ENCODE measurements around the gene EVI5L. TPM values are rescaled to one million over a fixed set of nuclear protein-coding genes. Genes with fewer than 3 reads are reported as not detected.

Gene EVI5L
- polyA plus RNA-seq, 1 donor from 2014 or later = 50.6 TPM

DNA sequence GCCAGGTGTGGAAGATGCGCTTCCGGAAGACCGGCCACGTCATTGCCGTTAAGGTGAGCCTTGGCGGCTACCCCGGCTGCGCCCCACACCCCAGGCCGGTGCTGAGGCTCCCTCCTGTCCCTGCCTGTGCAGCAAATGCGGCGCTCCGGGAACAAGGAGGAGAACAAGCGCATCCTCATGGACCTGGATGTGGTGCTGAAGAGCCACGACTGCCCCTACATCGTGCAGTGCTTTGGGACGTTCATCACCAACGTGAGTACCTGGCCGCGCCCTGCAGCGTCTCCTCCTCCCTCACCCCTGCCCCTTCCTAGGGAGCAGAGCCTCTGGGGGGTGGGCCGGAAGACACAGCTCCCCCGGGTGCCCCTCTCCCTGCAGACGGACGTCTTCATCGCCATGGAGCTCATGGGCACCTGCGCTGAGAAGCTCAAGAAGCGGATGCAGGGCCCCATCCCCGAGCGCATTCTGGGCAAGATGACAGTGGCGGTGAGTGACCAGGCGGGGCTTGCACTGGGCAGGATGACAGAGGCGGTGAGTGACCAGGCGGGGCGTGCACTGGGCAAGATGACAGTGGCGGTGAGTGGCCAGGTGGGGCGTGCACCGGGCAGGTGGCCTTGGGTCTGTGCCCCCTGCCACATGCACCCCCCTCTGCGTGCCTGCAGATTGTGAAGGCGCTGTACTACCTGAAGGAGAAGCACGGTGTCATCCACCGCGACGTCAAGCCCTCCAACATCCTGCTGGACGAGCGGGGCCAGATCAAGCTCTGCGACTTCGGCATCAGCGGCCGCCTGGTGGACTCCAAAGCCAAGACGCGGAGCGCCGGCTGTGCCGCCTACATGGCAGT, 80.5 kb downstream of the EVI5L start:
- Histone ChIP-seq H3F3A (ENCODE audit: insufficient read depth, low read length, poor library complexity, severe bottlenecking) (no peaks in the 10 kb centered on the region), H3K4me2 (ENCODE audit: low read length) (no peak overlapping the region), H2AFZ (ENCODE audit: low read depth, low read length) (no peak overlapping the region), H3K27me3 (ENCODE audit: insufficient read depth, low read depth, low read length) (peaks cover 16% of the 10 kb centered on the region), H3K4me3 (ENCODE audit: low read length) (no peak overlapping the region), H3K9me2 (ENCODE audit: insufficient read depth, low read length) (no peaks in the 10 kb centered on the region), H3K79me2 (replicated peaks; ENCODE audit: insufficient read depth, low read length) (peaks cover 7% of the 10 kb centered on the region), H3K9me3 (ENCODE audit: low read length) (no peaks in the 10 kb centered on the region), H3K27ac (ENCODE audit: low read length) (no peak overlapping the region), H3K9ac (ENCODE audit: low read length) (no peak overlapping the region), H4K20me1 (ENCODE audit: insufficient read depth) (no peaks in the 10 kb centered on the region), H3K36me3 (ENCODE audit: insufficient read depth, low read length) (no peaks in the 10 kb centered on the region)
- TF ChIP-seq, protein P1, sequence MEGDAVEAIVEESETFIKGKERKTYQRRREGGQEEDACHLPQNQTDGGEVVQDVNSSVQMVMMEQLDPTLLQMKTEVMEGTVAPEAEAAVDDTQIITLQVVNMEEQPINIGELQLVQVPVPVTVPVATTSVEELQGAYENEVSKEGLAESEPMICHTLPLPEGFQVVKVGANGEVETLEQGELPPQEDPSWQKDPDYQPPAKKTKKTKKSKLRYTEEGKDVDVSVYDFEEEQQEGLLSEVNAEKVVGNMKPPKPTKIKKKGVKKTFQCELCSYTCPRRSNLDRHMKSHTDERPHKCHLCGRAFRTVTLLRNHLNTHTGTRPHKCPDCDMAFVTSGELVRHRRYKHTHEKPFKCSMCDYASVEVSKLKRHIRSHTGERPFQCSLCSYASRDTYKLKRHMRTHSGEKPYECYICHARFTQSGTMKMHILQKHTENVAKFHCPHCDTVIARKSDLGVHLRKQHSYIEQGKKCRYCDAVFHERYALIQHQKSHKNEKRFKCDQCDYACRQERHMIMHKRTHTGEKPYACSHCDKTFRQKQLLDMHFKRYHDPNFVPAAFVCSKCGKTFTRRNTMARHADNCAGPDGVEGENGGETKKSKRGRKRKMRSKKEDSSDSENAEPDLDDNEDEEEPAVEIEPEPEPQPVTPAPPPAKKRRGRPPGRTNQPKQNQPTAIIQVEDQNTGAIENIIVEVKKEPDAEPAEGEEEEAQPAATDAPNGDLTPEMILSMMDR (IDR thresholded peaks at IDR 0.05; ENCODE audit: poor library complexity, severe bottlenecking) = no peak
- TF ChIP-seq EZH2 (IDR thresholded peaks at IDR 0.05; ENCODE audit: borderline replicate concordance, insufficient read depth, low read length, poor library complexity, severe bottlenecking) = no peak
- no peak for TF ChIP-seq TAF1 (IDR thresholded peaks at IDR 0.05; ENCODE audit: low read depth)
- TF ChIP-seq EP300 (conservative IDR thresholded peaks at IDR 0.05; ENCODE audit: poor library complexity, severe bottlenecking) = no peak
- TF ChIP-seq, protein P2, sequence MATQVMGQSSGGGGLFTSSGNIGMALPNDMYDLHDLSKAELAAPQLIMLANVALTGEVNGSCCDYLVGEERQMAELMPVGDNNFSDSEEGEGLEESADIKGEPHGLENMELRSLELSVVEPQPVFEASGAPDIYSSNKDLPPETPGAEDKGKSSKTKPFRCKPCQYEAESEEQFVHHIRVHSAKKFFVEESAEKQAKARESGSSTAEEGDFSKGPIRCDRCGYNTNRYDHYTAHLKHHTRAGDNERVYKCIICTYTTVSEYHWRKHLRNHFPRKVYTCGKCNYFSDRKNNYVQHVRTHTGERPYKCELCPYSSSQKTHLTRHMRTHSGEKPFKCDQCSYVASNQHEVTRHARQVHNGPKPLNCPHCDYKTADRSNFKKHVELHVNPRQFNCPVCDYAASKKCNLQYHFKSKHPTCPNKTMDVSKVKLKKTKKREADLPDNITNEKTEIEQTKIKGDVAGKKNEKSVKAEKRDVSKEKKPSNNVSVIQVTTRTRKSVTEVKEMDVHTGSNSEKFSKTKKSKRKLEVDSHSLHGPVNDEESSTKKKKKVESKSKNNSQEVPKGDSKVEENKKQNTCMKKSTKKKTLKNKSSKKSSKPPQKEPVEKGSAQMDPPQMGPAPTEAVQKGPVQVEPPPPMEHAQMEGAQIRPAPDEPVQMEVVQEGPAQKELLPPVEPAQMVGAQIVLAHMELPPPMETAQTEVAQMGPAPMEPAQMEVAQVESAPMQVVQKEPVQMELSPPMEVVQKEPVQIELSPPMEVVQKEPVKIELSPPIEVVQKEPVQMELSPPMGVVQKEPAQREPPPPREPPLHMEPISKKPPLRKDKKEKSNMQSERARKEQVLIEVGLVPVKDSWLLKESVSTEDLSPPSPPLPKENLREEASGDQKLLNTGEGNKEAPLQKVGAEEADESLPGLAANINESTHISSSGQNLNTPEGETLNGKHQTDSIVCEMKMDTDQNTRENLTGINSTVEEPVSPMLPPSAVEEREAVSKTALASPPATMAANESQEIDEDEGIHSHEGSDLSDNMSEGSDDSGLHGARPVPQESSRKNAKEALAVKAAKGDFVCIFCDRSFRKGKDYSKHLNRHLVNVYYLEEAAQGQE (IDR thresholded peaks at IDR 0.05; ENCODE audit: borderline replicate concordance) = no peak

DNA sequence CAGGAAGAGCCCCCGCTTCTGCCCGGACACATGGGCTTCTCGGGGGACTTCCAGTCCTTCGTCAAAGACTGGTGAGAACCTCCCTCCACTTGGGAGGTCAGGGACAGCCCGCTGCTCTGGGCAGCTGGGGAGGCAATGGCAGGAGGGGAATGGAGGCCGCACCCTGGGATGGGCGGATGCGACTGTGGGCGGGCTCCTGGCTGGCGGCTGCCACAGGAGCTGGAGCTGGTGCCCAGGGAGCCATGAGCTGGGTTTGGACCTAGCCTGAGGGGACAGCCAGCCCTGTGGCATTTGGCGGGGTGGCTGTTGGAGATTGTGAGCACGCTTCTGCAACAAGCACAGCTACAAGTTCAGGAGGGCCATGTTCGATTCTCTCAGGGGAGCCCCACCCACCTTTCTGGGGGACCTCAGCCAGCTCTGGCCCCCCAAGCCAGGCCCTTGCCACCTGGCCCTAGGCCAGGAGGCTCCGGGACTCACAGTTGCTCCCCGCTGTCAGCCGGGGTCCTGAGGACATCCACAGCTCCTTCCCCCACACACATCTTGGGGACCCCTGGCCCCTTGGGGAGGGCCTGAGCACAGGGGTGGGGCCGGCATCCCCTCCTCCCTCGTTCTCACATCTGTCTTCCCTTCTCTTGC, 81.6 kb downstream of the EVI5L start:
- Histone ChIP-seq H3K9ac (ENCODE audit: low read length) (no peak overlapping the region), H4K20me1 (ENCODE audit: insufficient read depth) (no peaks in the 10 kb centered on the region), H2AFZ (ENCODE audit: low read depth, low read length) (no peak overlapping the region), H3F3A (ENCODE audit: insufficient read depth, low read length, poor library complexity, severe bottlenecking) (no peaks in the 10 kb centered on the region), H3K9me2 (ENCODE audit: insufficient read depth, low read length) (no peaks in the 10 kb centered on the region), H3K27me3 (ENCODE audit: insufficient read depth, low read depth, low read length) (peaks cover 27% of the 10 kb centered on the region), H3K4me3 (ENCODE audit: low read length) (no peak overlapping the region), H3K27ac (ENCODE audit: low read length) (no peak overlapping the region), H3K9me3 (ENCODE audit: low read length) (no peaks in the 10 kb centered on the region), H3K4me2 (ENCODE audit: low read length) (no peak overlapping the region), H3K79me2 (replicated peaks; ENCODE audit: insufficient read depth, low read length) (no peaks in the 10 kb centered on the region), H3K36me3 (ENCODE audit: insufficient read depth, low read length) (no peaks in the 10 kb centered on the region)
- TF ChIP-seq TAF1 (IDR thresholded peaks at IDR 0.05; ENCODE audit: low read depth) = no peak
- TF ChIP-seq SMC3 (conservative IDR thresholded peaks at IDR 0.05; ENCODE audit: poor library complexity) = no peak
- no peak for TF ChIP-seq RAD21 (conservative IDR thresholded peaks at IDR 0.05)
- TF ChIP-seq EZH2 (IDR thresholded peaks at IDR 0.05; ENCODE audit: borderline replicate concordance, insufficient read depth, low read length, poor library complexity, severe bottlenecking) = no peak
- no peak for TF ChIP-seq POLR2AphosphoS5 (IDR thresholded peaks at IDR 0.05)
- TF ChIP-seq, protein P1 (IDR thresholded peaks at IDR 0.05; ENCODE audit: poor library complexity, severe bottlenecking) = no peak
- TF ChIP-seq, protein P2 (IDR thresholded peaks at IDR 0.05; ENCODE audit: borderline replicate concordance) = no peak
- no peak for TF ChIP-seq MXI1 (conservative IDR thresholded peaks at IDR 0.05; ENCODE audit: poor library complexity, severe bottlenecking)
- no peak for TF ChIP-seq EP300 (conservative IDR thresholded peaks at IDR 0.05; ENCODE audit: poor library complexity, severe bottlenecking)
